Chondrocyte (in vitro differentiated cells): Measurements from ENCODE around the gene MAK. TPM values are rescaled to one million over a fixed set of nuclear protein-coding genes. Genes with fewer than 3 reads are reported as not detected.
"Not testable (repeated sequence)": the region's sequence is repeated elsewhere in the genome, so short reads cannot be mapped to it uniquely, and the experiment has no call there.

ENCODE experiments used
- DNase-seq: peaks from one replicate; pipeline ENCODE4 v3.0.0; 2021; ENCODE audit warnings: mixed read lengths, low spot score
- H3K27ac Mint-ChIP-seq: one replicate; pipeline ENCODE4 v1.8.0; 2021; ENCODE audit warnings: mild to moderate bottlenecking, moderate library complexity, mixed read lengths; ENCODE audit not compliant: unreplicated experiment
- H3K27me3 Mint-ChIP-seq: 2 replicates; pipeline ENCODE4 v1.8.0; 2021; ENCODE audit warnings: low read depth, mixed read lengths
- H3K36me3 Mint-ChIP-seq: 2 replicates; pipeline ENCODE4 v1.8.0; 2021; ENCODE audit warnings: low read depth, mixed read lengths
- H3K4me1 Mint-ChIP-seq: 2 replicates; pipeline ENCODE4 v1.8.0; 2021; ENCODE audit warnings: low read depth, mild to moderate bottlenecking, mixed read lengths
- H3K4me3 Mint-ChIP-seq: one replicate; pipeline ENCODE4 v1.8.0; 2021; ENCODE audit warnings: mild to moderate bottlenecking, moderate library complexity, mixed read lengths; ENCODE audit not compliant: unreplicated experiment
- H3K9me3 Mint-ChIP-seq: 2 replicates; pipeline ENCODE4 v1.8.0; 2021; ENCODE audit warnings: low read depth, mixed read lengths
- CTCF ChIP-seq: fragments of 200-600 bp; sonication (generic); IDR thresholded peaks from 2 replicates; pipeline ENCODE4 v1.5.0; 2021; ENCODE audit warnings: antibody characterized with exemption, mild to moderate bottlenecking, moderate library complexity
- total RNA-seq: library from RNA; stranded (reverse); gene quantifications from 3 replicates; pipeline ENCODE4 v1.2.1, GENCODE V29; 2021

MAK gene
- total RNA-seq, 1 donor from 2014 or later, result not detected

- Mint-ChIP-seq H3K4me3 (peak overlapping the region; percentile 92), H3K27ac (peak overlapping the region; percentile 94), H3K9me3 (no peaks in the 10 kb centered on the region), H3K27me3 (no peaks in the 10 kb centered on the region), H3K36me3 (peaks cover 5% of the 10 kb centered on the region), H3K4me1 (peaks cover 28% of the 10 kb centered on the region)
- no peak for TF ChIP-seq CTCF
- no peak for DNase-seq
Observed at GRCh38 chr6:10746915-10747250, 91.5 kb downstream of the MAK start.

- peaks cover 27% of the 10 kb centered on the region for H3K4me1 Mint-ChIP-seq
- peak overlapping the region; percentile 42 for H3K27ac Mint-ChIP-seq
- no peak for TF ChIP-seq CTCF
Observed at GRCh38 chr6:10745116-10745515, 93.2 kb downstream of the MAK start.

GRCh38 chr6:10743515-10743914 is 94.8 kb downstream of the MAK start:
- Mint-ChIP-seq H3K27ac (no peak overlapping the region), H3K9me3 (no peaks in the 10 kb centered on the region), H3K36me3 (peaks cover 2% of the 10 kb centered on the region), H3K4me1 (peaks cover 13% of the 10 kb centered on the region), H3K4me3 (no peak overlapping the region), H3K27me3 (no peaks in the 10 kb centered on the region)
- TF ChIP-seq CTCF, result no peak
- no peak for DNase-seq

More at GRCh38 chr6:10745116-10745515, 93.2 kb downstream of the MAK start:
- H3K36me3 Mint-ChIP-seq, result peaks cover 2% of the 10 kb centered on the region
- H3K27me3 Mint-ChIP-seq, result no peaks in the 10 kb centered on the region
- no peak for DNase-seq
- H3K9me3 Mint-ChIP-seq, result no peaks in the 10 kb centered on the region
- H3K4me3 Mint-ChIP-seq, result no peak overlapping the region

GRCh38 chr6:10742251-10742650 is 96.1 kb downstream of the MAK start:
- H3K27ac Mint-ChIP-seq, result no peak overlapping the region

GRCh38 chr6:10741643-10742042 is 96.7 kb downstream of the MAK start:
- not testable (repeated sequence) for DNase-seq, H3K4me1 Mint-ChIP-seq, H3K27ac Mint-ChIP-seq, H3K4me3 Mint-ChIP-seq, H3K36me3 Mint-ChIP-seq, H3K9me3 Mint-ChIP-seq, H3K27me3 Mint-ChIP-seq

More at GRCh38 chr6:10742251-10742650, 96.1 kb downstream of the MAK start:
- Mint-ChIP-seq H3K4me3 (no peak overlapping the region), H3K4me1 (peaks cover 6% of the 10 kb centered on the region), H3K9me3 (no peaks in the 10 kb centered on the region), H3K36me3 (peaks cover 2% of the 10 kb centered on the region), H3K27me3 (no peaks in the 10 kb centered on the region)
- no peak for DNase-seq
- TF ChIP-seq CTCF, result no peak

- TF ChIP-seq CTCF, result no peak
- H3K27ac Mint-ChIP-seq, result no peak overlapping the region
Observed at GRCh38 chr6:10740061-10740460, 98.3 kb downstream of the MAK start.

More at GRCh38 chr6:10740061-10740460, 98.3 kb downstream of the MAK start:
- Mint-ChIP-seq H3K4me3 (no peak overlapping the region), H3K36me3 (no peaks in the 10 kb centered on the region), H3K4me1 (peaks cover 6% of the 10 kb centered on the region), H3K9me3 (no peaks in the 10 kb centered on the region), H3K27me3 (no peaks in the 10 kb centered on the region)
- no peak for DNase-seq
